ENCODE measurements around the gene TNFRSF1B. TPM values are rescaled to one million over a fixed set of nuclear protein-coding genes. Genes with fewer than 3 reads are reported as not detected.

Gene TNFRSF1B
- total RNA-seq, 1 experiment from 2014 or later = 1.4 TPM

- Histone ChIP-seq H3K4me1 (replicated peaks) (peaks cover 10% of the 10 kb centered on the region), H3K36me3 (no peaks in the 10 kb centered on the region), H3K27ac (no peak overlapping the region), H3K27me3 (replicated peaks) (peaks cover 14% of the 10 kb centered on the region), H3K4me3 (no peak overlapping the region), H3K9me3 (replicated peaks) (no peaks in the 10 kb centered on the region)
- DNase-seq (ENCODE audit: low read depth in 1 of 2, low spot score in 2 of 2) = no peak
These were observed 3.5 kb downstream of the TNFRSF1B start for GRCh38 chr1:12170263-12170671.

GRCh38 chr1:12171206-12172041 lies 4.6 kb downstream of the TNFRSF1B start:
- peaks cover 14% of the 10 kb centered on the region for H3K27me3 ChIP-seq (replicated peaks)
- H3K27ac ChIP-seq = no peak overlapping the region
- H3K4me3 ChIP-seq = no peak overlapping the region
- no peaks in the 10 kb centered on the region for H3K36me3 ChIP-seq
- H3K9me3 ChIP-seq (replicated peaks) = no peaks in the 10 kb centered on the region
- peaks cover 10% of the 10 kb centered on the region for H3K4me1 ChIP-seq (replicated peaks)
- no peak for DNase-seq (ENCODE audit: low read depth in 1 of 2, low spot score in 2 of 2)

GRCh38 chr1:12172042-12172851 lies 5.5 kb downstream of the TNFRSF1B start:
- H3K9me3 ChIP-seq (replicated peaks) = no peaks in the 10 kb centered on the region
- DNase-seq (ENCODE audit: low read depth in 1 of 2, low spot score in 2 of 2) = no peak
- no peak overlapping the region for H3K27ac ChIP-seq
- H3K27me3 ChIP-seq (replicated peaks) = peaks cover 6% of the 10 kb centered on the region
- no peak overlapping the region for H3K4me3 ChIP-seq
- H3K4me1 ChIP-seq (replicated peaks) = peaks cover 2% of the 10 kb centered on the region
- no peaks in the 10 kb centered on the region for H3K36me3 ChIP-seq

- H3K9me3 ChIP-seq (replicated peaks) = no peaks in the 10 kb centered on the region
- peaks cover 3% of the 10 kb centered on the region for H3K4me1 ChIP-seq (replicated peaks)
- no peak overlapping the region for H3K27ac ChIP-seq
- no peaks in the 10 kb centered on the region for H3K27me3 ChIP-seq (replicated peaks)
- H3K4me3 ChIP-seq = no peak overlapping the region
- no peak for DNase-seq (ENCODE audit: low read depth in 1 of 2, low spot score in 2 of 2)
- H3K36me3 ChIP-seq = no peaks in the 10 kb centered on the region
These were observed 6.3 kb downstream of the TNFRSF1B start for GRCh38 chr1:12173041-12173509.

- no peak for DNase-seq (ENCODE audit: low read depth in 1 of 2, low spot score in 2 of 2)
- Histone ChIP-seq H3K27ac (no peak overlapping the region), H3K9me3 (replicated peaks) (no peaks in the 10 kb centered on the region), H3K4me1 (replicated peaks) (peaks cover 9% of the 10 kb centered on the region), H3K27me3 (replicated peaks) (no peaks in the 10 kb centered on the region), H3K36me3 (no peaks in the 10 kb centered on the region), H3K4me3 (no peak overlapping the region)
These were observed 6.9 kb downstream of the TNFRSF1B start for GRCh38 chr1:12173631-12174121.

- H3K9me3 ChIP-seq (replicated peaks) = no peaks in the 10 kb centered on the region
- no peaks in the 10 kb centered on the region for H3K36me3 ChIP-seq
- H3K27ac ChIP-seq = no peak overlapping the region
- H3K4me1 ChIP-seq (replicated peaks) = peaks cover 16% of the 10 kb centered on the region
- DNase-seq (ENCODE audit: low read depth in 1 of 2, low spot score in 2 of 2) = no peak
- H3K4me3 ChIP-seq = no peak overlapping the region
- H3K27me3 ChIP-seq (replicated peaks) = no peaks in the 10 kb centered on the region
These were observed 8.4 kb downstream of the TNFRSF1B start for GRCh38 chr1:12174924-12175810.

GRCh38 chr1:12176298-12177118 lies 9.7 kb downstream of the TNFRSF1B start:
- no peaks in the 10 kb centered on the region for H3K27me3 ChIP-seq (replicated peaks)
- H3K9me3 ChIP-seq (replicated peaks) = no peaks in the 10 kb centered on the region
- H3K4me3 ChIP-seq = no peak overlapping the region
- peaks cover 16% of the 10 kb centered on the region for H3K4me1 ChIP-seq (replicated peaks)
- DNase-seq (ENCODE audit: low read depth in 1 of 2, low spot score in 2 of 2) = no peak
- no peaks in the 10 kb centered on the region for H3K36me3 ChIP-seq
- no peak overlapping the region for H3K27ac ChIP-seq

- no peak overlapping the region for H3K4me3 ChIP-seq
- peaks cover 16% of the 10 kb centered on the region for H3K4me1 ChIP-seq (replicated peaks)
- no peaks in the 10 kb centered on the region for H3K27me3 ChIP-seq (replicated peaks)
- no peak for DNase-seq (ENCODE audit: low read depth in 1 of 2, low spot score in 2 of 2)
- no peaks in the 10 kb centered on the region for H3K9me3 ChIP-seq (replicated peaks)
- H3K27ac ChIP-seq = no peak overlapping the region
- H3K36me3 ChIP-seq = no peaks in the 10 kb centered on the region
These were observed 10.6 kb downstream of the TNFRSF1B start for GRCh38 chr1:12177156-12177998.

- H3K9me3 ChIP-seq (replicated peaks) = no peaks in the 10 kb centered on the region
- H3K4me3 ChIP-seq = no peak overlapping the region
These were observed 11.2 kb downstream of the TNFRSF1B start for GRCh38 chr1:12177999-12178441.

GRCh38 chr1:12178511-12178910 lies 11.7 kb downstream of the TNFRSF1B start:
- peaks cover 16% of the 10 kb centered on the region for H3K4me1 ChIP-seq (replicated peaks)
- H3K4me3 ChIP-seq = no peak overlapping the region
- no peaks in the 10 kb centered on the region for H3K9me3 ChIP-seq (replicated peaks)
- H3K27me3 ChIP-seq (replicated peaks) = no peaks in the 10 kb centered on the region
- H3K36me3 ChIP-seq = no peaks in the 10 kb centered on the region
- peak overlapping the region; percentile 23; the same call in 1 of the 2 replicates for H3K27ac ChIP-seq
- no peak for DNase-seq (ENCODE audit: low read depth in 1 of 2, low spot score in 2 of 2)

More at GRCh38 chr1:12177999-12178441, 11.2 kb downstream of the TNFRSF1B start:
- Histone ChIP-seq H3K36me3 (no peaks in the 10 kb centered on the region), H3K4me1 (replicated peaks) (peaks cover 16% of the 10 kb centered on the region), H3K27ac (no peak overlapping the region), H3K27me3 (replicated peaks) (no peaks in the 10 kb centered on the region)
- peak; percentile 27 to 66 for DNase-seq (ENCODE audit: low read depth in 1 of 2, low spot score in 2 of 2)

- DNase-seq (ENCODE audit: low read depth in 1 of 2, low spot score in 2 of 2) = peak; percentile 52 to 87
- Histone ChIP-seq H3K9me3 (replicated peaks) (no peaks in the 10 kb centered on the region), H3K4me1 (replicated peaks) (peaks cover 21% of the 10 kb centered on the region), H3K36me3 (no peaks in the 10 kb centered on the region), H3K27me3 (replicated peaks) (no peaks in the 10 kb centered on the region), H3K4me3 (no peak overlapping the region), H3K27ac (peak overlapping the region; percentile 23; the same call in 1 of the 2 replicates)
These were observed 12.3 kb downstream of the TNFRSF1B start for GRCh38 chr1:12179111-12179519.

- H3K4me1 ChIP-seq (replicated peaks) = peaks cover 26% of the 10 kb centered on the region
- no peaks in the 10 kb centered on the region for H3K27me3 ChIP-seq (replicated peaks)
- no peaks in the 10 kb centered on the region for H3K36me3 ChIP-seq
- H3K4me3 ChIP-seq = no peak overlapping the region
- H3K9me3 ChIP-seq (replicated peaks) = no peaks in the 10 kb centered on the region
- H3K27ac ChIP-seq = no peak overlapping the region
- no peak for DNase-seq (ENCODE audit: low read depth in 1 of 2, low spot score in 2 of 2)
These were observed 12.9 kb downstream of the TNFRSF1B start for GRCh38 chr1:12179676-12180075.
